C4-2B (cell line): ENCODE data around the gene SLC30A3.

Source experiments
- CTCF ChIP-seq: fragments of 450-650 bp; conservative IDR thresholded peaks from 2 replicates; pipeline ENCODE4 v1.5.1; 2017; ENCODE audit warnings: mild to moderate bottlenecking
- ZFX ChIP-seq: fragments of 450-650 bp; IDR thresholded peaks from 2 replicates; pipeline ENCODE4 v1.6.1; 2017

- no peak for TF ChIP-seq CTCF
- no peak for TF ChIP-seq ZFX
These were observed 18.6 kb upstream of the SLC30A3 start for GRCh38 chr2:27281442-27281841.
